ENCODE results near the gene NFIA.

NFIA gene

DNA sequence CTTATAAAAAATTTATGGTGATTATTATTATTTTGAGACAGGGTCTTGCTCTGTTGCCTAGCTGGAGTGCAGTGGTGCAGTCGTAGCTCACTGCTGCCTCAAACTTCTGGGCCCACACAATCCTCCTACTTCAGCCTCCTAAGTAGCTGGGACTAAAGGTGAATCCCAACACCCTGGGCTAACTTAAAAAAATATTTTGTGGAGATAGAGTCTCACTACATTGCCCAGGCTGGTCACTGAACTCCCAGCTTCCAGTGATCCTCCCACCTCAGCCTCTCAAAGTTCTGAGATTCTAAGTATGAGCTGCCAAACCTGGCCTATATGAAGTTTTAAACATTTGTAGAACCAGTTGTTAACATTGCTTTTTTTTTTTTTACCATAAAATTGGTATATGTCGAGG is 18.2 kb downstream of the NFIA start:
- Histone ChIP-seq H2AFZ (ENCODE audit: insufficient read depth, low read length, poor library complexity) (no peak overlapping the region), H4K8ac (ENCODE audit: low read depth, low read length) (no peak overlapping the region), H3K36me3 (ENCODE audit: control insufficient read depth in 1 of 2, insufficient read depth in 2 of 2, low read length in 2 of 2) (no peaks in the 10 kb centered on the region), H3K27ac (ENCODE audit: low read depth, low read length) (no peak overlapping the region), H3K18ac (ENCODE audit: low read length) (no peak overlapping the region), H3K4me2 (ENCODE audit: low read length) (no peak overlapping the region), H2AK5ac (ENCODE audit: low read length) (no peak overlapping the region), H3K79me1 (ENCODE audit: low read length) (no peaks in the 10 kb centered on the region), H2BK120ac (ENCODE audit: insufficient read depth, low read length, poor library complexity) (no peak overlapping the region), H3K9ac (ENCODE audit: low read length) (no peak overlapping the region), H4K12ac (ENCODE audit: low read depth, low read length) (no peak overlapping the region), H3K4me3 (ENCODE audit: low read depth, low read length) (no peak overlapping the region), H2BK5ac (ENCODE audit: low read depth, low read length, poor library complexity) (no peak overlapping the region), H3K9me3 (ENCODE audit: insufficient read depth, low read depth, low read length) (no peaks in the 10 kb centered on the region), H4K91ac (ENCODE audit: low read depth, low read length) (no peak overlapping the region), H3K27me3 (ENCODE audit: insufficient read depth, low read length) (no peaks in the 10 kb centered on the region), H3K79me2 (ENCODE audit: control insufficient read depth, insufficient read depth, low read length, poor library complexity) (no peaks in the 10 kb centered on the region), H3K4me1 (ENCODE audit: control insufficient read depth in 1 of 2, insufficient read depth in 2 of 2, low read length in 2 of 2) (no peaks in the 10 kb centered on the region), H2BK12ac (ENCODE audit: low read length) (no peak overlapping the region), H3K23ac (ENCODE audit: low read length) (no peak overlapping the region), H3K4ac (ENCODE audit: low read depth, low read length) (no peak overlapping the region), H3K14ac (ENCODE audit: low read length) (no peak overlapping the region)
- no peak for DNase-seq
- no CpG with 5 or more reads among the region's 2 CpGs for WGBS (ENCODE audit: extremely low coverage, insufficient coverage, insufficient read length)

DNA sequence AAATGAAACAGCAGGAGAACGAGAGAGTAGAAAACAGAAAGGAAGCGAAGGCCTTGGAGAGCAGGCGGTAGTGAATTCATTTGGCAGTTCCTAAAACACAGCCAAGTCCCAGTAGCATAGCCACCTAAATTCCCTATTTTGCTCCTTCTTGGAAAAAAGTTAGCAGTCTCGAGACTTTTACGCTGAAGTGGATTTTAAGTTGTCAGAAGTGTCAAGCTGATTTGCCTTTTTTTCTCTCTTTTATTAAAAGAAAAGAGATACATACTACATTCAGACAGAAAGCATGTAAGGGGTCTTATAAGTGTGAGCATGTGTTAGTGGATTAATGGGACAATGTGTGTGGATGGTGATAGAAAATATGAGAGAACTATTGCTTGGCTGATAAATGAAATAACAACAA is 19.2 kb downstream of the NFIA start:
- WGBS (ENCODE audit: extremely low coverage, insufficient coverage, insufficient read length), result no CpG with 5 or more reads among the region's 5 CpGs
- Histone ChIP-seq H3K23ac (ENCODE audit: low read length) (no peak overlapping the region), H2BK120ac (ENCODE audit: insufficient read depth, low read length, poor library complexity) (no peak overlapping the region), H4K91ac (ENCODE audit: low read depth, low read length) (no peak overlapping the region), H4K8ac (ENCODE audit: low read depth, low read length) (no peak overlapping the region), H2BK12ac (ENCODE audit: low read length) (no peak overlapping the region), H3K79me1 (ENCODE audit: low read length) (no peaks in the 10 kb centered on the region), H4K12ac (ENCODE audit: low read depth, low read length) (no peak overlapping the region), H2AFZ (ENCODE audit: insufficient read depth, low read length, poor library complexity) (no peak overlapping the region), H3K9me3 (ENCODE audit: insufficient read depth, low read depth, low read length) (no peaks in the 10 kb centered on the region), H3K14ac (ENCODE audit: low read length) (no peak overlapping the region), H3K9ac (ENCODE audit: low read length) (no peak overlapping the region), H2AK5ac (ENCODE audit: low read length) (no peak overlapping the region), H3K4me3 (ENCODE audit: low read depth, low read length) (no peak overlapping the region), H3K4me1 (ENCODE audit: control insufficient read depth in 1 of 2, insufficient read depth in 2 of 2, low read length in 2 of 2) (no peaks in the 10 kb centered on the region), H3K27me3 (ENCODE audit: insufficient read depth, low read length) (no peaks in the 10 kb centered on the region), H3K4me2 (ENCODE audit: low read length) (no peak overlapping the region), H2BK5ac (ENCODE audit: low read depth, low read length, poor library complexity) (no peak overlapping the region), H3K36me3 (ENCODE audit: control insufficient read depth in 1 of 2, insufficient read depth in 2 of 2, low read length in 2 of 2) (no peaks in the 10 kb centered on the region), H3K4ac (ENCODE audit: low read depth, low read length) (no peak overlapping the region), H3K18ac (ENCODE audit: low read length) (no peak overlapping the region), H3K79me2 (ENCODE audit: control insufficient read depth, insufficient read depth, low read length, poor library complexity) (no peaks in the 10 kb centered on the region), H3K27ac (ENCODE audit: low read depth, low read length) (no peak overlapping the region)
- no peak for DNase-seq

DNA sequence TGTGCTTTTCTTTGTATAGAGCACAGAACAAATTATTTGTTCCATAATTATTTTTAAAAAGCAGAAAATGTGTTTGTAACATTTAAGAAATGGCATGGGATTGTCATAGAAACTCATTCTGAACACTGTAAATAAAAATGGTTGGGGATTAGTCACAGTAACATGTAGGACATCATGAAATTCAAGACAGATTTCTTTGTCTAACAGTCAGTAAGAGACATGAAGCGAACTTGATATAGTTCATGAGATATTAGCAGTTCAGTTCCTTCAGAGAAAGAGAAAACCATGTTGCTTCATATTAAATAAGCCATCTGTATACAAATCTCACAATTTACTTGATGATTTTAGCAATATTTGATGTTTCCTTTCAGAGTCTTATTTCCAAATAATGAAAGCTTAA is 19.7 kb downstream of the NFIA start:
- H3K36me3 ChIP-seq (ENCODE audit: control insufficient read depth in 1 of 2, insufficient read depth in 2 of 2, low read length in 2 of 2), result no peaks in the 10 kb centered on the region
- no peaks in the 10 kb centered on the region for H3K27me3 ChIP-seq (ENCODE audit: insufficient read depth, low read length)
- H2BK12ac ChIP-seq (ENCODE audit: low read length), result no peak overlapping the region
- no peak overlapping the region for H3K4ac ChIP-seq (ENCODE audit: low read depth, low read length)
- no peak overlapping the region for H4K12ac ChIP-seq (ENCODE audit: low read depth, low read length)
- H4K91ac ChIP-seq (ENCODE audit: low read depth, low read length), result no peak overlapping the region
- no peak overlapping the region for H2AFZ ChIP-seq (ENCODE audit: insufficient read depth, low read length, poor library complexity)
- H3K27ac ChIP-seq (ENCODE audit: low read depth, low read length), result no peak overlapping the region
- no peaks in the 10 kb centered on the region for H3K79me1 ChIP-seq (ENCODE audit: low read length)
- no peak overlapping the region for H3K4me2 ChIP-seq (ENCODE audit: low read length)
- H3K18ac ChIP-seq (ENCODE audit: low read length), result no peak overlapping the region
- H3K9me3 ChIP-seq (ENCODE audit: insufficient read depth, low read depth, low read length), result no peaks in the 10 kb centered on the region
- no peak overlapping the region for H3K4me3 ChIP-seq (ENCODE audit: low read depth, low read length)
- no peak overlapping the region for H2BK120ac ChIP-seq (ENCODE audit: insufficient read depth, low read length, poor library complexity)
- no peak overlapping the region for H2BK5ac ChIP-seq (ENCODE audit: low read depth, low read length, poor library complexity)
- no peak overlapping the region for H3K23ac ChIP-seq (ENCODE audit: low read length)
- H3K14ac ChIP-seq (ENCODE audit: low read length), result no peak overlapping the region
- no peak overlapping the region for H4K8ac ChIP-seq (ENCODE audit: low read depth, low read length)
- no peaks in the 10 kb centered on the region for H3K79me2 ChIP-seq (ENCODE audit: control insufficient read depth, insufficient read depth, low read length, poor library complexity)
- H3K9ac ChIP-seq (ENCODE audit: low read length), result no peak overlapping the region
- WGBS (ENCODE audit: extremely low coverage, insufficient coverage, insufficient read length), result no CpG with 5 or more reads among the region's 1 CpG
- H2AK5ac ChIP-seq (ENCODE audit: low read length), result no peak overlapping the region
- no peak for DNase-seq
- no peaks in the 10 kb centered on the region for H3K4me1 ChIP-seq (ENCODE audit: control insufficient read depth in 1 of 2, insufficient read depth in 2 of 2, low read length in 2 of 2)

DNA sequence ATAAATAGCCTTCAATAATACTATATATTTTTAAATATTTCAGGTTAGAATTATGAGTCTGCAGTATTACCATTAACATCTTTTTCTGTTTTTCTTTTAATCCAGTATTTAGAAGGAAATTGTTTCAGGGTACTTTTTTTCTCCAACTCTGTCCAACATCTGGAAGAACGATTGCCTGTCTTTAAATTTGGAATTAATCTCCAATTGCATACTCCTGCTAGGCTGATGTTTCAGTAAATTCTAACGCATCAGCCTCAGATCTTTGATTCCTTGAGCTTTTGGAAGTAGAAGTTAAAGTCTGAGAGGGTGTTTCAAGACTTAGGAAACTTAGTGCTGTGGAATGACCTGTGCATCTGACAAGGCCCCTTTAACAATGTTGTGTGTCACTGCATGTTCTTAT is 20.3 kb downstream of the NFIA start:
- Histone ChIP-seq H4K91ac (ENCODE audit: low read depth, low read length) (no peak overlapping the region), H3K79me2 (ENCODE audit: control insufficient read depth, insufficient read depth, low read length, poor library complexity) (no peaks in the 10 kb centered on the region), H3K4me2 (ENCODE audit: low read length) (no peak overlapping the region), H2BK120ac (ENCODE audit: insufficient read depth, low read length, poor library complexity) (no peak overlapping the region), H2AK5ac (ENCODE audit: low read length) (no peak overlapping the region), H3K14ac (ENCODE audit: low read length) (no peak overlapping the region), H3K4me3 (ENCODE audit: low read depth, low read length) (no peak overlapping the region), H4K12ac (ENCODE audit: low read depth, low read length) (no peak overlapping the region), H3K27ac (ENCODE audit: low read depth, low read length) (no peak overlapping the region), H2BK5ac (ENCODE audit: low read depth, low read length, poor library complexity) (no peak overlapping the region), H3K27me3 (ENCODE audit: insufficient read depth, low read length) (no peaks in the 10 kb centered on the region), H3K79me1 (ENCODE audit: low read length) (no peaks in the 10 kb centered on the region), H3K9me3 (ENCODE audit: insufficient read depth, low read depth, low read length) (no peaks in the 10 kb centered on the region), H2BK12ac (ENCODE audit: low read length) (no peak overlapping the region), H3K9ac (ENCODE audit: low read length) (no peak overlapping the region), H2AFZ (ENCODE audit: insufficient read depth, low read length, poor library complexity) (no peak overlapping the region), H4K8ac (ENCODE audit: low read depth, low read length) (no peak overlapping the region), H3K18ac (ENCODE audit: low read length) (no peak overlapping the region), H3K4ac (ENCODE audit: low read depth, low read length) (no peak overlapping the region), H3K4me1 (ENCODE audit: control insufficient read depth in 1 of 2, insufficient read depth in 2 of 2, low read length in 2 of 2) (no peaks in the 10 kb centered on the region), H3K36me3 (ENCODE audit: control insufficient read depth in 1 of 2, insufficient read depth in 2 of 2, low read length in 2 of 2) (no peaks in the 10 kb centered on the region), H3K23ac (ENCODE audit: low read length) (no peak overlapping the region)
- no peak for DNase-seq
- no CpG with 5 or more reads among the region's 2 CpGs for WGBS (ENCODE audit: extremely low coverage, insufficient coverage, insufficient read length)

Data from trophoblast cell (in vitro differentiated cells and primary cell).